MM.1S (cell line): ENCODE data around the gene ARHGAP4.

Experiments used
- DNase-seq: peaks from one replicate; pipeline ENCODE4 v3.0.0-alpha.2; 2015
- H2AFZ ChIP-seq: fragments of 300-600 bp; sonication (generic); 2 replicates; pipeline ENCODE4 v1.6.0; 2016; ENCODE audit warnings: antibody characterized with exemption, low read length
- H3F3A ChIP-seq: fragments of 300-600 bp; sonication (generic); 2 replicates; pipeline ENCODE4 v1.6.1; 2016; ENCODE audit warnings: mild to moderate bottlenecking, antibody characterized with exemption, low read length, moderate library complexity, mixed read lengths; ENCODE audit not compliant: insufficient read depth
- H3K27ac ChIP-seq: fragments of 300-600 bp; sonication (generic); 2 replicates; pipeline ENCODE4 v1.5.1; 2016; ENCODE audit warnings: mild to moderate bottlenecking, low read length
- H3K27me3 ChIP-seq: fragments of 300-600 bp; sonication (generic); replicated peaks from 2 replicates; pipeline ENCODE4 v1.6.0; 2016; ENCODE audit warnings: low read length; ENCODE audit not compliant: insufficient read depth
- H3K36me3 ChIP-seq: fragments of 300-600 bp; sonication (generic); replicated peaks from 2 replicates; pipeline ENCODE4 v1.6.1; 2016; ENCODE audit warnings: mild to moderate bottlenecking, low read length, mixed read lengths; ENCODE audit not compliant: insufficient read depth
- H3K4me1 ChIP-seq: fragments of 300-600 bp; sonication (generic); 2 replicates; pipeline ENCODE4 v1.6.1; 2016; ENCODE audit warnings: low read length, mixed read lengths
- H3K4me2 ChIP-seq: fragments of 300-600 bp; sonication (generic); 2 replicates; pipeline ENCODE4 v1.6.0; 2016; ENCODE audit warnings: low read depth, low read length
- H3K4me3 ChIP-seq: fragments of 300-600 bp; sonication (generic); 2 replicates; pipeline ENCODE4 v1.5.1; 2016; ENCODE audit warnings: low read length, mixed read lengths
- H3K79me2 ChIP-seq: fragments of 300-600 bp; sonication (generic); 2 replicates; pipeline ENCODE4 v1.6.1; 2016; ENCODE audit warnings: mixed run types, low read length, mixed read lengths
- H3K9ac ChIP-seq: fragments of 300-600 bp; sonication (generic); 2 replicates; pipeline ENCODE4 v1.6.1; 2016; ENCODE audit warnings: low read length, mixed read lengths
- H3K9me2 ChIP-seq: fragments of 300-600 bp; sonication (generic); replicated peaks from 2 replicates; pipeline ENCODE4 v1.6.1; 2016; ENCODE audit warnings: mild to moderate bottlenecking, low read length, mixed read lengths; ENCODE audit not compliant: insufficient read depth
- H3K9me3 ChIP-seq: fragments of 300-600 bp; sonication (generic); replicated peaks from 2 replicates; pipeline ENCODE4 v1.6.1; 2016; ENCODE audit warnings: mild to moderate bottlenecking, low read length, mixed read lengths; ENCODE audit not compliant: insufficient read depth
- H4K20me1 ChIP-seq: fragments of 300-600 bp; sonication (generic); 2 replicates; pipeline ENCODE4 v1.6.1; 2016; ENCODE audit warnings: mild to moderate bottlenecking, low read length, moderate library complexity, mixed read lengths; ENCODE audit not compliant: insufficient read depth
- EZH2 ChIP-seq: fragments of 300-600 bp; sonication (generic); optimal IDR thresholded peaks from 2 replicates; pipeline ENCODE3; 2017; ENCODE audit warnings: low read depth, mild to moderate bottlenecking, antibody characterized with exemption, low read length, mixed read lengths
- EZH2phosphoT487 ChIP-seq: fragments of 300-600 bp; sonication (generic); IDR thresholded peaks from 2 replicates; pipeline ENCODE4 v1.6.1; 2018; ENCODE audit warnings: antibody characterized with exemption, low read length
- TF ChIP-seq, protein P1 (sequence below): fragments of 300-600 bp; sonication (generic); IDR thresholded peaks from 2 replicates; pipeline ENCODE4 v1.5.1; 2016; ENCODE audit warnings: antibody characterized with exemption, low read length, mixed read lengths

The ARHGAP4 gene

DNA sequence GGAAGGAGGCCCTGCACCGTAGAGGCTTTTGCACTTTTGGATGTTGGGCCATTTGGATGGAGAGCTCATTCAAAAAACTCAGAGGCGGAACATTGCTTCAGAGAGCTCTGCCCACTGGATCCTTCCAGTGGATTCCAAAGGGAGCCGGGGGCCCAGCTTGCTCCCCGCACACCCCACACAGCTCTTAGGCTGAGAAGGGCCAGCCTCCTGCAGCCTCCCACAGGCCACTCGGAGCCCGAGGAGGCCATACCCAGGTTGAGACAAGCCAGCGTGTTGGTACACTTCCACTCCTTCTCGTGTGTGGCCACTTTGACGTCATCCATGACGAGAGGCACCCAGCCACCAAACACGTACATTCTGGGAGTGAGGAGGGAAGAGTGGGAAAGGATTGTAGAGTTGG, 35.2 kb upstream of the ARHGAP4 start:
- Histone ChIP-seq H3K4me2 (no peak overlapping the region), H3K27ac (no peak overlapping the region), H3K4me1 (no peaks in the 10 kb centered on the region), H3K27me3 (no peaks in the 10 kb centered on the region), H4K20me1 (peaks cover 10% of the 10 kb centered on the region), H3K9me2 (no peaks in the 10 kb centered on the region), H3K9me3 (no peaks in the 10 kb centered on the region), H3F3A (no peaks in the 10 kb centered on the region), H3K4me3 (no peak overlapping the region), H3K9ac (no peak overlapping the region), H2AFZ (no peak overlapping the region), H3K36me3 (no peaks in the 10 kb centered on the region; the same call in 1 of the 2 replicates), H3K79me2 (peaks cover 54% of the 10 kb centered on the region)
- no peak for DNase-seq
- TF ChIP-seq, protein P1, sequence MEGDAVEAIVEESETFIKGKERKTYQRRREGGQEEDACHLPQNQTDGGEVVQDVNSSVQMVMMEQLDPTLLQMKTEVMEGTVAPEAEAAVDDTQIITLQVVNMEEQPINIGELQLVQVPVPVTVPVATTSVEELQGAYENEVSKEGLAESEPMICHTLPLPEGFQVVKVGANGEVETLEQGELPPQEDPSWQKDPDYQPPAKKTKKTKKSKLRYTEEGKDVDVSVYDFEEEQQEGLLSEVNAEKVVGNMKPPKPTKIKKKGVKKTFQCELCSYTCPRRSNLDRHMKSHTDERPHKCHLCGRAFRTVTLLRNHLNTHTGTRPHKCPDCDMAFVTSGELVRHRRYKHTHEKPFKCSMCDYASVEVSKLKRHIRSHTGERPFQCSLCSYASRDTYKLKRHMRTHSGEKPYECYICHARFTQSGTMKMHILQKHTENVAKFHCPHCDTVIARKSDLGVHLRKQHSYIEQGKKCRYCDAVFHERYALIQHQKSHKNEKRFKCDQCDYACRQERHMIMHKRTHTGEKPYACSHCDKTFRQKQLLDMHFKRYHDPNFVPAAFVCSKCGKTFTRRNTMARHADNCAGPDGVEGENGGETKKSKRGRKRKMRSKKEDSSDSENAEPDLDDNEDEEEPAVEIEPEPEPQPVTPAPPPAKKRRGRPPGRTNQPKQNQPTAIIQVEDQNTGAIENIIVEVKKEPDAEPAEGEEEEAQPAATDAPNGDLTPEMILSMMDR: no peak
- TF ChIP-seq EZH2phosphoT487: no peak
- no peak for TF ChIP-seq EZH2

DNA sequence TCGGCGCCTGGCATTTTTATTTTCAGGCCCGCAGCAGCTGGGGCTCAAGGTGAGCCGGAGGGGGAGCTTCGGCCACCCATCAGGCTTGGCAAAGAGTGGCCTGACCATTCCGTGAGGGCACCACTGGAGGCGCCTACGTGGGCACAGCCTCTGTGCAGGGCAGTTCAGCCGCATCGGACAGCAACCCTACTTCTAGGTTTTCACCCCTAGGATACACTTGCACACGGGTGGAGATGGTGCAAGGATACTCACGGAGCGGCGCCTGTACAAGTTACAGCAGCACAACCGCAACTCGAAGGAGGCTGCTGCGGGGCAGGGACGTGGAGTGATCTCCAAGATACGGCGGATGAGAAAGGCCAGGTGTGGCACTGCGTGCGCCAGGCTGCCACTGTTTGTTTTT, 34.7 kb upstream of the ARHGAP4 start:
- Histone ChIP-seq H2AFZ (no peak overlapping the region), H3K4me1 (no peaks in the 10 kb centered on the region), H3K36me3 (no peaks in the 10 kb centered on the region; the same call in 1 of the 2 replicates), H3F3A (no peaks in the 10 kb centered on the region), H3K27ac (no peak overlapping the region), H3K9me3 (no peaks in the 10 kb centered on the region), H3K4me3 (no peak overlapping the region), H3K4me2 (no peak overlapping the region), H4K20me1 (peaks cover 6% of the 10 kb centered on the region; the same call in 1 of the 2 replicates), H3K27me3 (no peaks in the 10 kb centered on the region), H3K9me2 (no peaks in the 10 kb centered on the region), H3K9ac (no peak overlapping the region), H3K79me2 (peaks cover 49% of the 10 kb centered on the region)
- no peak for DNase-seq
- no peak for TF ChIP-seq EZH2
- TF ChIP-seq, protein P1: no peak
- TF ChIP-seq EZH2phosphoT487: no peak

DNA sequence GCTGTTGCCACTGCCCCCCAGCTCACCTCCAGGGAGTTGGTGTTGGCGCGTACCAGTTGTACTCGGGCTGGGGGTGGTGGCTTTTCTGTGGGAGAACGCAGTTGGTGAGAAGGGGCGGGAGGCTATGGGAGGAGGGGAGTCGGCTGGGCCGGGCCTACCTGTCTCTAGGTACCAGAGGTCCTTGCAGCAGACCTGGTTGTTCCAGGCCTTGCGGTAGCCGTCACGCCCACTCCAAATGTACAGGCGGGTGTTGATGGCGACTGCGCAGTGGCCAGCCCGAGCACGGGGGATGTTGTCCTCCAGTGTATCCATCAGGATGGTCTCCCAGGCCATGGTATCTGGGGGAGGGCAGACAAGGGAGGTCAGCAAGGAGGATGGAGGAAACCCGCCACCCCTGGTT, 34.0 kb upstream of the ARHGAP4 start:
- Histone ChIP-seq H4K20me1 (no peaks in the 10 kb centered on the region; the same call in 1 of the 2 replicates), H3K36me3 (no peaks in the 10 kb centered on the region; the same call in 1 of the 2 replicates), H2AFZ (no peak overlapping the region), H3K4me3 (no peak overlapping the region), H3K4me2 (no peak overlapping the region), H3K9me3 (no peaks in the 10 kb centered on the region), H3K27ac (no peak overlapping the region), H3K79me2 (peaks cover 42% of the 10 kb centered on the region), H3K27me3 (no peaks in the 10 kb centered on the region), H3F3A (no peaks in the 10 kb centered on the region), H3K4me1 (no peaks in the 10 kb centered on the region), H3K9me2 (no peaks in the 10 kb centered on the region), H3K9ac (no peak overlapping the region)
- DNase-seq: no peak
- TF ChIP-seq, protein P1: no peak
- TF ChIP-seq EZH2phosphoT487 (no peak), EZH2 (no peak)
